ENCODE results near the gene GLIS1.

Gene GLIS1

DNA sequence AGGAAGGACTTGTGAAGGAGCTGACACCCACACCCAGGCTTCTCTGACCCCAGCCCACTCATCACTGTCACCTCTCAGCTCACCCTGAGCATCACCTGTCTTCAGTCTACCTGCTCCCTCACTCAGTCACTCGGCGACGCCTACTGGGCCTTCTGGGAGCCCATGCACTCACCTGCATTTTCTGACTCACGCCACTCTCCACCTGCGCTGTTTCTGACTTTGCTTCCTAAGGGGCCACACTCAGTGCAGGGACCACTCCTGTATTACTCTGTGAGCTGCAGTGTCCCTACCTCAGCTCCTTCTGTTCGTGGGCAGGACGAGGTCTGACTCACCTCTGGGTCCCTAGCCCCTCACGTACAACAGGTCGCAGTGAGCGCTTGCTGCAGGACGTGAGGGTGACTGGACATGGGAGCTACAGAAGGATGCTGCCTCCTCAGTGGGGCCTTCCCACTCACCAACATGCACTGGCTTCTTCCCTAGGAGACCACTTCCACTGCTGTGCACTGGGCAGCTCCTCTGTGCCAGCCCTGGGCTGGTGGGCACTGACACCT is 102.3 kb downstream of the GLIS1 start:
- DNase-seq (ENCODE audit: low spot score) = no peak

DNA sequence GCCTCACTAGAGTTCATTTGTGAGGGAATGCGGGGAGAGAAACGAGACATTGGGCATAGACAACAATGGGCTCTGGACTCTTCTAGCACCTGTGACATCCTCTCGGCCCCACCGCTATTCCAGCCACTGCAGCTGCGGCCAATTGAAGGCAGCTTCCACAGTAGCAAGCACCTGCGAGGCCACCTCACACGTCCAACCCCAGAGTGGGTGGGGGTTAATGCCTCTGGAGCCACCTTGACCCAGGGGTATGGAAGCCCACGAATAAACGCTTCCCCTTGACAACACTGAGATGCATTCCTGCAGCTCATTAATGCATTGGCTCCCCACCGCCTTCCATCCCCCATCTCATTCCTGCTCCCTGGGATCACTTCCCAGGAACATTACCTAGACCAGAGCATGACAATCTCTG is 104.4 kb downstream of the GLIS1 start:
- DNase-seq (ENCODE audit: low spot score) = no peak

DNA sequence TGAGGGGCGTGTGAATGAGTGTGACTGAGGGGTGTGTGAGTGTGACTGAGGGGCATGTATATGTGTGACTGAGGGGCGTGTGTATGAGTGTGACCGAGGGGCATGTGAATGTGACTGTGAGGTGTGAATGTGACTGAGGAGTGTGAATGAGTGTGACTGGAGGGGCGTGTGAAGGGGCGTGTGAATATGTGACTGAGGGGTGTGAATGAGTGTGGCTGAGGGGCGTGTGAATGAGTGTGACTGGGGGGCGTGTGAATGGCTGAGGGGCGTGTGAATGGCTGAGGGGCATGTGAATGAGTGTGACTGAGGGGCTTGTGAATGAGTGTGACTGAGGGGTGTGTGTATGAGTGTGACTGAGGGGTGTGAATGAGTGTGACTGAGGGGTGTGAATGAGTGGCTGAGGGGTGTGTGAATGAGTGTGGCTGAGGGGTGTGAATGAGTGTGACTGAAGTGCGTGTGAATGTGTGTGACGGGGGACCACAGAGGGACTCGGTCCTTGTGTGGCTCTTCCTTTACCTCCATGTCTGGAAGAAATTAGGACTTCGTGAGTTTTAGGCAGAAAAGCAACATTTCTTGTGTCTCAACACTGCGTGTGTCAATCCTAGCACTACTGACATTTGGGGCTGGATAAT is 105.8 kb downstream of the GLIS1 start:
- DNase-seq (ENCODE audit: low spot score) = no peak

DNA sequence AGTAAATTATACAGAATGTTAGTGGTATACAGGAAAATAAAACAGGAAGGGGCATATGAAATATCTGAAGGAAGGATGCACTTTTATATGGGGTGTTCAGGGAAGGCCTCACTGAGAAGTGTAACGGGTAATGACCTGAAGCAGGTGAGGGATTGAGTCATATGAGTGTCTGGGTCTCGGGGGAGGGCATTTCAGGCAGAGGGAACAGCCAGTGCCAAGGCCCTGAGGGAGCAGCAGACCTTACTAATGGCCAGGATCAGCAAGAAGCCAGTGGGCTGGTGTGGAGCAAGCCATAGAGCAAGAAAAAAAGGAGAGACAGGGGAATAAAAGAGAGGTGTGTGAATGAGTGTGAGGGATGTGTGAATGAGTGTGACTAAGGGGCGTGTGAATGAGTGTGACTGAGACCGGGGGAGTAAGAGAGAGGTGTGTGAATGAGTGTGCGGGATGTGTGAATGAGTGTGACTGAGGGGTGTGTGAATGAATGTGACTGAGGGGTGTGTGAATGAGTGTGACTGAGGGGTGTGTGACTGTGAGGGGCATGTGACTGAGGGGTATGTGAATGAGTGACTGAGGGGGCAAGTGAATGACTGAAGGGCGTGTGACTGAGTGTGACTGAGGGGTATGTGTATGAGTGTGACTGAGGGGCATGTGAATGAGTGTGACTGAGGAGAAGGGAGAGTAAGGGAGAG is 107.2 kb downstream of the GLIS1 start:
- no peak for DNase-seq (ENCODE audit: low spot score)

DNA sequence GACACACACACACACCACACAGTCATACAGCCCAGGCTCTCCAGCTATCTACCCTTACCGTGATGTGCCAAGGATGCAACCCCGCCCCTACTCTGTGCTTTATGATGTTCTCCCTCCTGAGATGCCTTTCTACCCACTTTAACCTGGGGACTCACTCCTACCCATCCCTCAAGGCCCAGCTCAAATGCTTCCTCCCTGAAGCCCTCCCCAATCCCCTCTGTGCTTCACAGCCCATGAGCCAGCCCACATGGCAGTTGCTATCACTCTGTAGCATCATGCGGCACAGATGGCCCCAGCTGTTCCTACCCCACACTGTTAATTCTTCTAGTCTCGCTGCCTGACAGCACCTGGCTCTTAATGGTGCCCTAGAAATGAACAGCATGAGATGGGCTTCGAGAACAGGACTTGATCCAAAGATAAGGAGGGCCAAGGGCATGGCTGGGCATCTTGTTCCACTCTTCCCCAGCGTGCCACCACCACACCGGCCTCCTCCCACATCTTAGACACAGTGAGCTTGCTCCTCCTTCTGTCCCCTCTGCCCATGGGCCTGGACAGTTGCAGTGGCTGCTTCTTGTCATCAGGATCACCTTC is 109.8 kb downstream of the GLIS1 start:
- DNase-seq (ENCODE audit: low spot score) = no peak

DNA sequence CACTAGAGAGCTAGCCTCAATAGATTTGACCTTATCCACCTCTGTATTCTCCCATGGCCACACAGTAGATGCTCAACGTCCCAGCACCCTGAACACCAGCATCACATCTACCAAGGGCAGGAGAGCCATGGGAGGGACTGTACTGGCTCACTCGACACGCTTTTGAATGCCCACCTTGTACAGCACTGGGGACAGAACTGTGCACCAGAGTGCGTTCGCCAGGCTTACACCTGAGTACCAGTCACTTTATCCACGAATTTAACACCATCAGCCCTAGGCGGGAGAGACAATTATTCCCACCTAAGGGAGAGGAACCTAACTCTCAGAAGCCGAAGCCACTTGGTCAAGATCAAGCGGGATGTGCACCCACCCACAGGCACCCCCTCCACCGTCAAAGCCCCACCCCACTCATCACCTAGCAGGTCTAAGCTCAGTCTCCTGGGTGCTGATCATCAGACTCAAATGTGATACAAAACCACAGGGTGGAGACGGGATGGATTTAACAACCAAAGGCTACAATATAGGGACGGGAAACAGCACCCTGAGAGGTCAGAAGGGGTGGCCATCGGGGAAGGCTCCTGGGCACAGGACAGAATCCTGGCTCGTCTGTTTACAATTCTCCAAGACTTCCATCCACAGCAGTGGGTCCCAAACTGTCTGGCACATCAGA is 110.5 kb downstream of the GLIS1 start:
- no peak for DNase-seq (ENCODE audit: low spot score)

DNA sequence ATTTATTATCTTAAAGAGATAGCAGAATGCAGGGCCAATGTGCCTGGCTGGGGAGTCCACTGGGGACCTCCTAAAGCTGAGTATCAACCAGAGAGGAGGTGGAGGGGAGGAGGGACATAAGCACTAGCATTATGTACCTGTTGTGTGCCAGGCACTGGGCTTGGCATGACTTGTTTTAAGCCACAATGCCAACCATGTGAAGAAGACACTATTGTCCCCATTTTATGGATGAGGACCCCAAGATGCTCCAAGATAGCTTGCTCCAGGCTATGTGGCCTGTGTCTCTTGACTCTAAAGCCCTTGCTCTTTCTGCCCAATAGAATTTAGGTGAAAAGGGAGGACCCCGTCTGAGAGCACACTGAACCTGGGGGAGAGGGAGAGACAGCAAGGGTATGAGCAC is 111.3 kb downstream of the GLIS1 start:
- no peak for DNase-seq (ENCODE audit: low spot score)

DNA sequence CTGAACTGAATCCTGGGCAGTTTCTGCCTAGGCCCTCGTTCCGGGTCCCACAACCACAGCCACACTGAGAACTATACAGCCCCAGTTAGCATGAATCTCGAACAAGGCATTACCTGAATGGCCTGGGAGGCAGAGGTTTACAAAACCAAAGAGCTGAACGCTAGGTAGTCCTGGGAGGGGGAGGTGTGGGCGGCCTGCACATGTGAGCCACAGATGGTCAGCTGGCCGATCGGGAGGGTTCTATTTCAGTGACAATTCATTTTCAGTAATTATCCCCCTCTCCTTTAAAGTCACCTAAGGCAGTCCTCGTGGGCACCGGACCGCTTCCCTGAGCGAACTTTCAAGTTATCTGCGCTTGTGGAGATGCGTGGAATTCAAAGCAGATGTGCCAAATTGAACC is 111.9 kb downstream of the GLIS1 start:
- DNase-seq (ENCODE audit: low spot score) = no peak

DNA sequence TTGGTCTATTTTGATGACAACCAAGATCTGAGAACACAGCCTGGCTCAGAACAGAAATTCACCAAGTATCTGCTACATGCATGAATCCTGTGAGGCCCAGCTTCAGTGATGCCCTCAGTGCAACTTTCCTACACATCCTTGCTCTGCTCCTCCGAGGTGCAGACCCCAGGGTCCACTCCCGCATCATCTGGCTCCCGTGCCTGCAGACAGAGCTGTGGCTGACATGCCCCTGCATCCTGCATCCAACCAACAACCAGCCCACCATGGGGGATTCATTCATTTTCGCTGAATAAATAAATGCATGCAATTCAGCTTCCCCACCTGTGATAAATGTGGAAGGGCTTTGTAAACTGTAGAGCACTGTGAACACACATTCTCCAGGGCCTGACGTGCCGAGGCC is 112.3 kb downstream of the GLIS1 start:
- no peak for DNase-seq (ENCODE audit: low spot score)

DNA sequence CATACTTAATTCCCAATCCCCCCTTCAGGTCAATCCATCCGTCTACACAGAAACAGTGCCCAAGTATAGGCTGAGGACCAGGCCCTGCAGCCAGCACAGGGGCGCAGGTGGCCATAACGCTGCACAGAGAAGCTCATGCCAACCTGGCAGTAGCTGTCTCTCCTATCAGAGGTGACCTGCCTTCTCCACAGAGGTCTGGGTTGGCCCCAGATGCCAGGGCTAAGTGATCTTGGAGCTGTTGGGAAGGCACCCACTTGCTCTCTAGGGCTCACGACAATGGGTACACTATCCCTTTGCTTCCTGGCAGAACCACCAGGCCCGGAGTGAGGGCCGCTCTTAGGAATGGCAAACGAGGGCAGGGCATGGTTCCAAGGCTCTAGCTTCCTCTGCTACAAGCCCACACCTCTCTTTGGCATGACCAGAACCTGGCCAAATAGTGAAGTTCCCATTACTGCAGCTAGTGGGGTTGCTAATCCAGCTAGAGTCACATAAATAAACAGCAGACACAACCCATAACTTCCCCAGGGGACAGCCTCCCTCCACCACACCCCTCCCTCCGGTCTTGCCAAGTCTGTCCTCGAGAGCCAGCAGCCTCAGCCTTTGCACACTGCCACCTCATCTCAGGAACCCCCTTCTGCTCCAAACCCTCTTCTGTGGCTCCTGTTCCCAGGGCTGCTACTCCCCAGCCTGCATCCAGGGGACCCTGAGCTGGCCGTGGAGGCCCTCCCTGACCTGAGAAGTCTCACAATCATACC is 113.0 kb downstream of the GLIS1 start:
- no peak for DNase-seq (ENCODE audit: low spot score)

DNA sequence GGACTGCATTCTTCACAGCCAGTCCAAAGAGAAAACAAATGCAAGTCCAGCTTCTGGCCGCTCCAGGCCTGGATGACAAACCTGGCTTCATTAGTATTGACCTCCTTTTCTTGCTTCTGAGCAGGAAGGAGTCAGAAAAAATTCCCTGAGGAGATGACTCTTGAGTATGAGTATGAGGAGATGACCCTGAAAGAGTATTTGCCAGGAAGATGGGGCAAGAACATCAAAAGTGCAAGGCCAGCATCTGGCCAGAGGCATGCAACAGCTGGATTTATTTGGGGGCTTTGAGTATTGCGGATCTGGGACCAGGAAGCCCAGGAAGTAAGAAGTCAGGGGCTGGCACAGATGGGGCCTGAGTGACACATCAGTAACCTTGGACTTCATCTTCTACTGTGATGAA is 113.9 kb downstream of the GLIS1 start:
- no peak for DNase-seq (ENCODE audit: low spot score)

DNA sequence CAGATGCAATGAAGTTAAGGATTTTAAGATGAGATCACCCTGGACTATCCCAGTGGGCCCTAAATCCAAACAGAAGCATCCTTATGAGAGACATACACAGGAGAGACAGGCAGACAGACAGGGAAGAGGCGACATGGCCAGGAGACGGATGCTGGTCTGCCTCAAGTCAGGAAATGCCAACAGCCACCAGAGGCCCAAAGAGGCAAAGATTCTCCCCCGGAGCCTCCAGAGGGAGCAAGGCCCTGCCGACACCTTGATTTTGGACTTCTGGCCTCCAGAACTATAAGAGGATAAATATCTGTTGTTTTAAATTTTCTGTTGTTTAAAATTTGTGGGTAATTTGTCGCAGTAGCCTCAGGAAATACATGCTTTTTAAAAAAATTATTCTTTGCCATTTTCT is 116.4 kb downstream of the GLIS1 start:
- DNase-seq (ENCODE audit: low spot score) = no peak

DNA sequence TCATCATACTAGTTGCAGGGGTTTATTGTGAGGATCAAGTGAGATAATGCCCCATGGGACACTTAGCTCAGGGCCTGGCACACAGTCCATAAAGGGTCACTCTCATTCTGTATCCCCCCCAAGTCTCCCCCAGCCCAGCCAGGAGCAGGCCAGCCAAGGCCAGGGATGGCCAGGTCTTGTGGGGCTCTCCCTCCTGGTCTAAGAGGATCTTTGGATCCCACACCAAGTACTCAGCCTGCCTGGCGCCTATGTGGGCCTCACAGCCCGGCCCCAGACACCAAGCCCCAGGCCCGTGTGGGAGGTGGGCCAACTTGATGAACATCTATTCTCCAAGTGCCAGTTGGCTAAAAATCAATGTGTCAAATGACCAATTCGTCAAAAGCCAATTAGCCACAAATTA is 117.8 kb downstream of the GLIS1 start:
- DNase-seq (ENCODE audit: low spot score) = no peak

DNA sequence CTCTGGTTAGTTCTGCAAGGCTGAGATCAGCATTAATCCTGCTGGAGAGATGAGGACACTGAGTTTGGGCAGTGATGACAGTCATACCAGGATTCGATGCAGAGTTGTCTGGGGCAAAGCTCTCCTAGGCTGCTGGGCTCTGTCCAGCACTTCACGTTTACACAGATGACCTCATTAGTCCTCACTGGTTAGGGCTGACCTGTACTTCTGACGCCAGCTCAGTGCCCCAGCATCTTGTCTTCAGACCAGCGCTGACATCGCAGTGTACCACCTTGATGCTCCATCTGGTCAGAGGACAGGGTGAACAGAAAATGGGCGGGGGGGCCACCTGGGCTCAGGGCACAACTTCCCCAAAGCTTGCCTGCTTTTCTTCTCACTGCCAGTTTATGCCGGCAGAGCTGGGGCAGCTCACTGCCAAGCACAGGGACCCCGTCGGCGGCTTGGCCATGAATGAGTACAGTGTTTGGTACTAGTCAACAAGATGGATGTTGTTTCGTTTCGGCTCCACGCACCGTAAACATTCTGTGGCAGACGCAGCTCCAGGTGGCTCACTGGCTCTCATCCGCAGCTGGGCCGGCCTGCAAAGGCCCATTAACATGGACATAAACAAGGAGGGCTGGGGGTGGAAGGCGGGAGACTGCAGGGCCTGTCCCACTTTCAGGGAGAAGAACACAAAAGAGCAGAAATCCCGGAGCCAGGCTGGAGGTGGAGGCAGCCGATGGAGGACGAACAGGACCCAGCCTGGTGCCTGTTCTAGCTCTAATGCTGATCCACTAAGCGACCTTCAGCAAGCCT is 118.7 kb downstream of the GLIS1 start:
- no peak for DNase-seq (ENCODE audit: low spot score)

DNA sequence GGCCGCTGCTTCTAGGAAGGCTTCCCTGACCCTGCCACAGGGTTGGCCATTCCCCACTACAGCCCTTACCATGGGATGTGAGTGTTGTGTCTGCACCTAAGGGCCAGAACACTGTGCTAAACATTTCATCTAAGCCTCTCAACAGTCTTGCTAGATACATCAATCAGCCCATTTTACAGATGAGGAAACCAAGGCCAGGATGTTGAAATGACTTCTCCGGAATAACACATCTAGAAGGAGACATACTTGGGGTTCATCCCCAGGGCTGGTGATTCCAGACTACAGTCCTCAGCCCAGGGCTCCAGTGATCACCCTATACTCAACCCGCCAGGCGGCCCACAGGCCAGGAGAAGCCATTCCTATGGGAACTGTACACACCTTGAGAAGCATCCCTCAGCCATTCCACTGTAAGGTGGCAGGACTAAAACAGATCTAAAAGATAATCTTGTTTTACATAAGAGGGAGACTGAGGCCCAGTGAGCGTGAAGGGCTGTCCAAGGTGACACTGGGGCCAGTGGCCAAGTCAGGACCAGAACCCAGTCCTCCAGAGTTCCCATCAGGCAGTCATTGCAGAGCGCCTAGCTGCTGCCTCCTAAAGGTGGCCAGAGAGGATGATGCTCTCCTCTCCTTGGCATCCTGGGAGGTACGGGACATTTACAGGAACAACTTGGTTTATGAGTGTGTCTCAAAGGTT is 119.5 kb downstream of the GLIS1 start:
- no peak for DNase-seq (ENCODE audit: low spot score)

DNA sequence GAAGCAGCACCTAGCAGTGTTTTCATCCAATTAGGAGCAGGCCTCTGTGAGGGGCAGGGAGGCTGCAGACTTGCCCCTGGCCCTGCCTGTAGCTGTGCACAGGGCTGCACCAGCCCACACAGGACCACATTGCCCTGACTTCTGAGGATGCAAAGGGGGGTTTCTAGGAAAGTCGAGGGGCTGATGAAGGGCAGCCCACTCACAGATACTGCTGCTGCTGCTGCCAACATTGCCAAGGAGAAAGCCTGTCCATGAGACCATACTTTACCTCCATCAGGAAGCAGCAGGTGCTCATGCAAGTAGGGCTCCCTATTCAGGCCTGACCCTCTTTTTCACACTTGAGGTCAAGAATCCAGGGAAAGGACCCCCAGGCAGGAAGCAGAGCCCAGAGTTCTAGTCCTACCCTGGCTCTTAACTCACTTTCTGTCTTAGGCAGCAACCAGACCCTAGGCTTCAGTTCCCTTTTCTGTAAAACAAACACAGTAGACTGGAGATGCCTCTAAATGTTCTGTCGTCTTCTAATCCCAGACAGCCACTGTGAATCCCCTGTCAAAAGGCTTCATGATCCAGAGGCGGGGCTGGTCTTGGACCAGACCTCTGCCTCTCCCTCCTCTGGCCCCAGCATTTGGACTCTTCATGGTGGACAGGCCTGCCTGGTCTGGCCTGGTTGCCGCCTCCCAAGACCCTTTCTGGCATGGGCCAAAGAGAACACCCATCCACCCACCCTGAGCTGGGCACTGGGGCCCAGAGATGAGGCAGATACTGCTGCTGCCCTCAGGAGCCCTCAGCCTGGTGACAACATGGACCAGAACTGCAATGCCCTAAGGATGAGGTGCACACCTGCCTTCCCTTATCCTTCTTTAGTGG is 120.2 kb downstream of the GLIS1 start:
- DNase-seq (ENCODE audit: low spot score) = no peak

DNA sequence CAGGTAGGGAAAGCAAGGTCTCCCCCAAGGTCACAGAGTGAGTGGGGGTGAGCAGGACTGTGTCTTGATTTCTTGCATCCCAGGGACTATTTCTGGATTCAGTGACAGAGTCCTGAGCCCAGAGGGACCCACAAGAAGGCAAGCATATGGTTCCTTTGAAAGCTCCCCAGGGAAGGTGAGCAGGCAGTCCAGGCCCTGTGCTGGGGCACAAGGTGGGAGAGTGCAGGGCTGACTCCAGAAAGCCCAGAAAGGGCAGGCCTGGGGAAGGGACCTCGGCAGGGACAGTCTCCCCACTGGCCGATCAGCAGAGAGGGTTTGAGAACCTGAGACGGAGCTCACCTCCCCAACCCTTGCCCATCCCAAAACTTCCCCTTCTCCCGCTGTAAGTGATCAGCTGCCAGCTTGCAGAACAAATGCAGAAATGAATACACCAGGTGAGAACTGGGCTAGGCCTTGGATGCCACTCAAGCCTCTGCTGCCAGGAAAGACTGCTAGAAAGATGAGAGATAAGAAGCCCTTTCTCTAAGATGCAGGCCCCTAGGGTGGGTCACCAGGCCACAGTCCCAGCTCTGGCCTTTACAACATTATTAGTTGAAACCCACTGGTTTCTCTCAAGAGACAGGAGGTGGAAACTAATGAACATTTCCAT is 121.0 kb downstream of the GLIS1 start:
- DNase-seq (ENCODE audit: low spot score) = no peak

DNA sequence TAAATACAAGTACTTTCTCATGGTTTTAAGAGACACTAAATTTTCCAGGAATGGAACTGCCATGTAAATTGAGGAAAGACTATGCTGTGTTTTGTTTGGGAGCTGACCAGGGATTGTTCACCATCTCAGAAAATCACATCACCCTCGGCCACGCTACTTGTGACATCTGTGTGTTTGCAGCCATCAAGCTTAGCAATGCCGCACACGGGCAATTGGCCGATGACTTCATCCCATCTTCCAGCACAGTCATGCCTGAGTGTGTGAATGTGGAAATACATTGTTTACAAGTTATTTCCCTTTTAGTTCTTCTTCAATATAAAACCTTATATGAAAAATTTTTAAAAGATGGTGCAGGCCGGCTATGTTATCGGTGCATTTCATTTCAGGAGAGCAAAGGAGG is 121.6 kb downstream of the GLIS1 start:
- DNase-seq (ENCODE audit: low spot score) = no peak

DNA sequence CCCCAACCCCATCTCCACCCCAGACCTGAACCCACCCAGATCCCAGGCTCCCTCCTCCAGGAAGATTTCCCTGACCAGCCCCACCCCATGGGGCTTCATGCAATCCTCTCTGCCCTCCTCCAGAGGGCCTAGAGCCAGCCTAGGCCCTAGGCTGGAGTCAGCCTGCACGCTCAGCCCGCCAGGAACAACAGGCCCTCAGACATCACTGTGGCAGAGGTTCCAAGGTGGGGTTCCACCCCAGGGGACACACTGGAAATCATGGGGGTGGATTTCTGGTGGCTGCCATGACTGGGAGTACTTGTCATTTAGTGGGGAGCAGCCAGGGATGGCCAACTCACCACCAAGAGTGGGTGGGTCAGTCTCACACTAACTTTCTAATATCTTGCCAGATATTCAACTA is 122.0 kb downstream of the GLIS1 start:
- no peak for DNase-seq (ENCODE audit: low spot score)

Measured in LoVo (cell line).